GDM1 (cell line): ENCODE data around the gene SNX33.
"Not testable (repeated sequence)": the region's sequence is repeated elsewhere in the genome, so short reads cannot be mapped to it uniquely, and the experiment has no call there.

ENCODE experiments used
- DNase-seq: peaks from one replicate; lab custom pipeline; 2025; lab: John Stamatoyannopoulos, UW

SNX33 gene

GRCh38 chr15:75661756-75662140 lies 14.0 kb downstream of the SNX33 start:
- no peak for DNase-seq

GRCh38 chr15:75662823-75663519 lies 15.3 kb downstream of the SNX33 start:
- no peak for DNase-seq

- no peak for DNase-seq
Measured at GRCh38 chr15:75663931-75664421, 16.3 kb downstream of the SNX33 start.

GRCh38 chr15:75666823-75667501 lies 19.2 kb downstream of the SNX33 start:
- DNase-seq: no peak

GRCh38 chr15:75669191-75669878 lies 21.6 kb downstream of the SNX33 start:
- DNase-seq: no peak

GRCh38 chr15:75669879-75670212 lies 22.1 kb downstream of the SNX33 start:
- no peak for DNase-seq

GRCh38 chr15:75671730-75672602 lies 24.3 kb downstream of the SNX33 start:
- no peak for DNase-seq

- no peak for DNase-seq
Measured at GRCh38 chr15:75672646-75673425, 25.1 kb downstream of the SNX33 start.

GRCh38 chr15:75673426-75674235 lies 25.9 kb downstream of the SNX33 start:
- no peak for DNase-seq

GRCh38 chr15:75674366-75674765 lies 26.7 kb downstream of the SNX33 start:
- DNase-seq: no peak

GRCh38 chr15:75675579-75676404 lies 28.1 kb downstream of the SNX33 start:
- no peak for DNase-seq

GRCh38 chr15:75676688-75677464 lies 29.2 kb downstream of the SNX33 start:
- DNase-seq: no peak

- no peak for DNase-seq
Measured at GRCh38 chr15:75677465-75678323, 30.0 kb downstream of the SNX33 start.

GRCh38 chr15:75678324-75678690 lies 30.6 kb downstream of the SNX33 start:
- not testable (repeated sequence) for DNase-seq

- DNase-seq: no peak
Measured at GRCh38 chr15:75680007-75680789, 32.5 kb downstream of the SNX33 start.

GRCh38 chr15:75682181-75683135 lies 34.7 kb downstream of the SNX33 start:
- DNase-seq: no peak
